Gastroesophageal sphincter (tissue), 4 donors: ENCODE data around the gene SHISA7. TPM values are rescaled to one million over a fixed set of nuclear protein-coding genes. Genes with fewer than 3 reads are reported as not detected.

Experiments used
- ATAC-seq: fragments of 150-250 bp; one replicate; pipeline ENCODE4 v1.9.1; 2016; ENCODE audit warnings: mild to moderate bottlenecking, moderate library complexity
- H3K27ac ChIP-seq, 4 donors: fragments of 200-600 bp; sonication (generic) in 3 of 4; 1 replicate in 3 of 4; 2 replicates in 1 of 4; pipeline ENCODE4 v1.5.1; 2016 to 2019
- H3K27me3 ChIP-seq: fragments of 200-600 bp; sonication (generic); one replicate; pipeline ENCODE4 v1.5.1; 2019
- H3K36me3 ChIP-seq, 2 donors: fragments of 200-600 bp; sonication (generic); one replicate each; pipeline ENCODE4 v1.5.1; 2019; ENCODE audit warnings: control low read depth in 1 of 2
- H3K4me1 ChIP-seq, 3 donors: fragments of 200-600 bp; sonication (generic); 1 replicate in 2 of 3; 2 replicates in 1 of 3; pipeline ENCODE4 v1.5.1; 2016 to 2019; ENCODE audit warnings: control low read depth in 2 of 3
- H3K4me3 ChIP-seq, 2 donors: fragments of 200-600 bp; sonication (generic); one replicate each; pipeline ENCODE4 v1.5.1; 2019; ENCODE audit warnings: mild to moderate bottlenecking in 1 of 2, moderate library complexity in 1 of 2
- H3K9me3 ChIP-seq, 3 donors: fragments of 200-600 bp; sonication (generic); one replicate each; pipeline ENCODE4 v1.5.1; 2017 to 2019; ENCODE audit warnings: control low read depth in 2 of 3
- EP300 ChIP-seq: sonication (generic); formaldehyde crosslinking; IDR thresholded peaks from one replicate; pipeline ENCODE4 v1.6.1; 2017; ENCODE audit warnings: antibody characterized with exemption, mild to moderate bottlenecking
- POLR2A ChIP-seq, 2 donors: fragments of 450-650 bp; IDR thresholded peaks; one replicate each; pipeline ENCODE4 v1.6.1; 2017; ENCODE audit warnings: antibody characterized with exemption in 2 of 2, mild to moderate bottlenecking in 2 of 2, moderate library complexity in 1 of 2
- POLR2AphosphoS5 ChIP-seq: sonication (generic); formaldehyde crosslinking; IDR thresholded peaks from one replicate; pipeline ENCODE4 v1.6.1; 2017; ENCODE audit warnings: antibody characterized with exemption
- WGBS, 2 donors: methylation state at CpG; one replicate each; pipeline ENCODE4 v1.1.5; 2018; ENCODE audit warnings: low coverage in 1 of 2; 5-methylcytosine and 5-hydroxymethylcytosine counted together
- total RNA-seq, 4 donors: library from RNA; depleted of rRNA; stranded (reverse); fragments of >200 nt; gene quantifications; one replicate each; pipeline ENCODE4 v1.1.0, GENCODE V29; 2016
- TF ChIP-seq, protein P1 (sequence below), 4 experiments: fragments of 200-600 bp in 2 of 4; fragments of 450-650 bp in 2 of 4; sonication (generic) in 1 of 4; IDR thresholded peaks; one replicate each; pipeline ENCODE4 v1.5.1; 2017 to 2019; ENCODE audit warnings: antibody characterized with exemption in 4 of 4, mild to moderate bottlenecking in 2 of 4, moderate library complexity in 2 of 4

Gene SHISA7
- total RNA-seq, 4 donors from 2014 or later: not detected

DNA sequence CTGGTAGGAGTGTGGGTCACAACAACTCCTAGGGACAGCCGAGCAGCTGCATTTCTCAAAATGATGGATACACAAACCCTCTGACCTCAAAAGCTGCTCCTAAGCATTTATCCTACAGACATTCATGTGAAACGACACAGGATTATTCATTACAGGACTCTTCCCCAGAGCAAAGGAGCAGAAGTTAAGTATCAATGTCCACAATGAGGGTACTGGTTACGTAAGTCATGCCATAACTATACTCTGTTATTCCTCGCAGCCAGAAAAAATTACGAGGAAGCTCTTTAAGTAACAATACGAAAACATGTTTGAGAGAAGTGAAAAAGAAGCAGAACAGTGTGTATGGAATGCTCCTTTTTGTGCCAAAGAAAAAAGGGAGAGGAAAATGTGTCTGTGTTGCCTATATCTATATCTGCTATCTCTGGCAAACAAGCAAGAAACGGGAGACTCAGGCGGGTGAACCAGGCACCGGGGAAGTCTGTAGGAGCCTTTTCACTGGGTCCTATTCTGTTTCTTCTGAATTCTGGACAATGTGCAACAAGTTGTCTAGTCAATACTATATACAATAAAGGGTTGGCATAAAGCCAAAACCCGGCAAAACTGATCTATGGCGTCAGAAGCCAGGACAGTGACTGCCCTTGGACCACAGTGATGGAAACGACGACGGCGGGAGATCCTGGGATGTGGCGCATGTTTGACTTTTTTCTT is 17.0 kb upstream of the SHISA7 start:
- Histone ChIP-seq H3K4me1 (peaks cover 0 to 46% (median 5%) of the 10 kb centered on the region in 3 donors), H3K36me3 (peaks cover 0 to 20% of the 10 kb centered on the region in 2 donors), H3K9me3 (no peaks in the 10 kb centered on the region), H3K27me3 (no peaks in the 10 kb centered on the region), H3K27ac (peak overlapping the region in 3 of 4 donors; percentile 92 to 96 (median 93)), H3K4me3 (peak overlapping the region in 1 of 2 donors; percentile 73)
- WGBS, 2 donors: 13 to 26% methylated on average over 6 to 16 of the region's 16 CpGs
- TF ChIP-seq POLR2AphosphoS5: no peak
- TF ChIP-seq POLR2A (IDR thresholded peaks at IDR 0.05): no peak
- TF ChIP-seq, protein P1, sequence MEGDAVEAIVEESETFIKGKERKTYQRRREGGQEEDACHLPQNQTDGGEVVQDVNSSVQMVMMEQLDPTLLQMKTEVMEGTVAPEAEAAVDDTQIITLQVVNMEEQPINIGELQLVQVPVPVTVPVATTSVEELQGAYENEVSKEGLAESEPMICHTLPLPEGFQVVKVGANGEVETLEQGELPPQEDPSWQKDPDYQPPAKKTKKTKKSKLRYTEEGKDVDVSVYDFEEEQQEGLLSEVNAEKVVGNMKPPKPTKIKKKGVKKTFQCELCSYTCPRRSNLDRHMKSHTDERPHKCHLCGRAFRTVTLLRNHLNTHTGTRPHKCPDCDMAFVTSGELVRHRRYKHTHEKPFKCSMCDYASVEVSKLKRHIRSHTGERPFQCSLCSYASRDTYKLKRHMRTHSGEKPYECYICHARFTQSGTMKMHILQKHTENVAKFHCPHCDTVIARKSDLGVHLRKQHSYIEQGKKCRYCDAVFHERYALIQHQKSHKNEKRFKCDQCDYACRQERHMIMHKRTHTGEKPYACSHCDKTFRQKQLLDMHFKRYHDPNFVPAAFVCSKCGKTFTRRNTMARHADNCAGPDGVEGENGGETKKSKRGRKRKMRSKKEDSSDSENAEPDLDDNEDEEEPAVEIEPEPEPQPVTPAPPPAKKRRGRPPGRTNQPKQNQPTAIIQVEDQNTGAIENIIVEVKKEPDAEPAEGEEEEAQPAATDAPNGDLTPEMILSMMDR (IDR thresholded peaks at IDR 0.05): no peak
- no peak for TF ChIP-seq EP300
- no peak for ATAC-seq

DNA sequence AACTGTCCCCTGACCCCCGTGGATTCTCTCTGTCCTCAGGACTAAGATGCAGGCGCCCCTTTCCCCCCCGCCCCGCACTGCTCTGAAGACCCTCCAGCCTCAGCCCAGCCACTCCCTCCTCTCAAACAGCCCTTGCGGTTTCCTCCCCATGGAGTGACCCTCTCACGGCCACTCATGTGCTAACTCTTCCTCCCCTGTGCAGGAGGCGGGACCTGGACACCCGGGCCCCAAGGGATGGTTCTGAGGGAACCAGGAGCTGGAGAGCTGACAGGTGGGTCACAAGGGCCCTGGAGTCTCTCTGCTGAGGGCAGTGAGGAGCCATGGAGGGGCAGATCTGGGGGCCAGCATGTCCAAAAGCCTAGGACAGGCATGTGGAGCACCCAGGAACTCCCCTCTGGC is 16.4 kb upstream of the SHISA7 start:
- WGBS, 2 donors: 80% methylated on average over 1 of the region's 8 CpGs; no CpG with 5 or more reads in 1 of the 2 donors

DNA sequence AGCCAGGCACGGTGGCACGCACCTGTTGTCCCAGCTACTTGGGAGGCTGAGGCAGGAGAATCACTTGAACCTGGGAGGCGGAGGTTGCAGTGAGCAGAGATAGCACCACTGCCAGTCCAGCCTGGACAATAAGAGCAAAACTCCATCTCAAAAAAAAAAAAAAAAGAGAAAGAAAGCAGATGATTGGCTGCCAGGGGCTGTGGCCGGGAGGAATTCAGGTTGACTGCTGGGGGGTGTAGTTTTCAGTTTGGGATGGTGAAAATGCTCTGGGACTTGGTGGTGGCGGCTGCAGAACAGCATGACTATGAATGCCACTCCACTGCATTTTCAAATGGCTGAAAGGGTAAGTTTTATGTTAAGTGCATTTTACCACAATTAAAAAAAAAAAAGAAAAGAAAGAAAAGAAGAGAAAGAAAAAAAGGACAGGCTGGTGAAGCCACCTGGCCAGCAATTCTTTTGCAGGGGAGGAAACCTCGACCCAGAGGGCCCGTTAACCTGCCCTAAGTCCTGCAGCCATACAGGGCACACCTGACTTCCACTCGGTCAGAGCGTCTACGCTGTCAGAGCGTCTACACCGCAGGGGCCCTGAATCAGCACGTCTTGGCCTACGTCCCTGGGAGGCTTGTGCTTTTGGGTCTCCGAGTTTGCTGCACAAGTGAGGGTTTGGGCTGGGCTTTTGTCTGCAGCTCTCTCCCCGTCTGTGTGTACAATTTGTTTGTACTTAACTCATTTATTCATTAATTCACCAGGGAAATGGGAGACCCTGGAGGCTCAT is 14.8 kb upstream of the SHISA7 start:
- peaks cover 2% of the 10 kb centered on the region for H3K27me3 ChIP-seq
- H3K4me1 ChIP-seq: peaks cover 0 to 47% (median 5%) of the 10 kb centered on the region in 3 donors
- no peak for ATAC-seq
- H3K9me3 ChIP-seq: no peaks in the 10 kb centered on the region
- TF ChIP-seq POLR2A (IDR thresholded peaks at IDR 0.05): no peak
- no peak for TF ChIP-seq EP300
- no peak for TF ChIP-seq POLR2AphosphoS5
- TF ChIP-seq, protein P1 (IDR thresholded peaks at IDR 0.05): no peak
- H3K36me3 ChIP-seq: peaks cover 0 to 26% of the 10 kb centered on the region in 2 donors
- H3K27ac ChIP-seq: no peak overlapping the region
- 78 to 91% methylated on average over 7 to 12 of the region's 16 CpGs for WGBS, 2 donors
- no peak overlapping the region for H3K4me3 ChIP-seq

More for the DNA sequence above, 16.4 kb upstream of the SHISA7 start:
- Histone ChIP-seq H3K36me3 (peaks cover 0 to 26% of the 10 kb centered on the region in 2 donors), H3K4me1 (peaks cover 0 to 46% (median 5%) of the 10 kb centered on the region in 3 donors), H3K4me3 (no peak overlapping the region), H3K27me3 (no peaks in the 10 kb centered on the region), H3K27ac (peak overlapping the region in 3 of 4 donors; percentile 92 to 96 (median 93)), H3K9me3 (no peaks in the 10 kb centered on the region)
- ATAC-seq: no peak
- TF ChIP-seq, protein P1 (IDR thresholded peaks at IDR 0.05): no peak

DNA sequence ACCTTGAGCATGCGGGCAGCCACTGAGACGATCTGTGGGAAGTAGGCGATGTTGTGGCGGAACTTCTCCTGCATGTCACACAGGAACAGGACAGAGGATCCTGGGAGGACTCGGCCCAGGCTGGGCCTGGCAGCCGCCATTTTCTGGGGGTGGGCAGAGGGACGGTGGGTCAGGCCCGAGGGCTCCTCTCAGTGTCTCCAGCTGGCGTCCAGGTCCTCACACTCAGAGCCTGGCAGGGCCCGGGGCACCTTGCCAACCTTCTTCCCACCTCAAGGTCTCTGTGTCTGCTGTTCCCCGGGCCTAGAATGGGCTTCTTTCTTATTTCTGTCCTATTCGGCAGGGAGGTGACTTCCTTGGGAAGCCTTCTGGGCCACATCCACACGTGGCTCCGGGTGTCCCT is 13.2 kb upstream of the SHISA7 start:
- TF ChIP-seq POLR2AphosphoS5 (no peak), EP300 (no peak), POLR2A (IDR thresholded peaks at IDR 0.05) (no peak)
- TF ChIP-seq, protein P1 (IDR thresholded peaks at IDR 0.05): no peak
- H3K4me1 ChIP-seq: peaks cover 0 to 51% (median 16%) of the 10 kb centered on the region in 3 donors
- 67% methylated on average over 1 of the region's 14 CpGs; no CpG with 5 or more reads in 1 of the 2 donors for WGBS, 2 donors
- no peak overlapping the region for H3K27ac ChIP-seq
- no peak for ATAC-seq
- no peaks in the 10 kb centered on the region for H3K9me3 ChIP-seq
- H3K27me3 ChIP-seq: peaks cover 17% of the 10 kb centered on the region
- peaks cover 0 to 26% of the 10 kb centered on the region in 2 donors for H3K36me3 ChIP-seq
- H3K4me3 ChIP-seq: no peak overlapping the region
